Measurements from ENCODE around the gene LRRC17. TPM values are rescaled to one million over a fixed set of nuclear protein-coding genes. Genes with fewer than 3 reads are reported as not detected.

LRRC17 gene
- total RNA-seq, 1 experiment from 2014 or later: 0.39 TPM

GRCh38 chr7:102892631-102893278 is 20.0 kb upstream of the LRRC17 start:
- ChIA-PET POLR2A (no interaction called here), CTCF (no interaction called here)
- DNase-seq (ENCODE audit: low read depth, low spot score): no peak
- no peak overlapping the region for H3K4me3 ChIP-seq (ENCODE audit: low read depth in 2 of 2, low read length in 2 of 2)
- TF ChIP-seq TCF7L2 (IDR thresholded peaks at IDR 0.05; ENCODE audit: low read depth, low read length): no peak
- no peak for TF ChIP-seq CTCF (IDR thresholded peaks at IDR 0.05)
- no peak for TF ChIP-seq REST (IDR thresholded peaks at IDR 0.05; ENCODE audit: insufficient read depth in 1 of 2, low read depth in 2 of 2, low read length in 1 of 2)
- no peak for TF ChIP-seq POLR2AphosphoS5 (IDR thresholded peaks at IDR 0.05; ENCODE audit: low read depth, low read length)
- TF ChIP-seq SIN3A (IDR thresholded peaks at IDR 0.05; ENCODE audit: borderline replicate concordance, insufficient read depth, low read depth, low read length): no peak
- ATAC-seq: no peak
- H3K27ac ChIP-seq (ENCODE audit: low read length): peak overlapping the region; percentile 65; the same call in 1 of the 2 replicates
- no peaks in the 10 kb centered on the region for H3K36me3 ChIP-seq (ENCODE audit: control insufficient read depth, insufficient read depth, low read length)
- BruUV-seq (replicated peaks): no TSS peak
- H3K9me3 ChIP-seq (ENCODE audit: control insufficient read depth, insufficient read depth, low read depth, low read length): no peaks in the 10 kb centered on the region
- H3K27me3 ChIP-seq (ENCODE audit: control insufficient read depth, insufficient read depth, low read length): no peaks in the 10 kb centered on the region
- in situ Hi-C loops (cut with HindIII; ENCODE audit: low pct_unique_long_range_greater_than_20kb, low sequenced_read_pairs): no loop called here
- intact Hi-C loops (cut with micrococcal nuclease; ENCODE audit: unreplicated experiment): no loop called here
- H3K4me1 ChIP-seq (ENCODE audit: control insufficient read depth, insufficient read depth, low read length): peaks cover 10% of the 10 kb centered on the region; the same call in 1 of the 2 replicates

- in situ Hi-C loops (cut with HindIII; ENCODE audit: low pct_unique_long_range_greater_than_20kb, low sequenced_read_pairs) (no loop called here), intact Hi-C loops (cut with micrococcal nuclease; ENCODE audit: unreplicated experiment) (no loop called here)
- Histone ChIP-seq H3K36me3 (ENCODE audit: control insufficient read depth, insufficient read depth, low read length) (no peaks in the 10 kb centered on the region), H3K27me3 (ENCODE audit: control insufficient read depth, insufficient read depth, low read length) (no peaks in the 10 kb centered on the region), H3K27ac (ENCODE audit: low read length) (peak overlapping the region; percentile 5; the same call in 1 of the 2 replicates), H3K4me1 (ENCODE audit: control insufficient read depth, insufficient read depth, low read length) (peaks cover 10% of the 10 kb centered on the region; the same call in 1 of the 2 replicates), H3K9me3 (ENCODE audit: control insufficient read depth, insufficient read depth, low read depth, low read length) (no peaks in the 10 kb centered on the region), H3K4me3 (ENCODE audit: low read depth in 2 of 2, low read length in 2 of 2) (no peak overlapping the region)
- ChIA-PET CTCF (no interaction called here), POLR2A (no interaction called here)
- DNase-seq (ENCODE audit: low read depth, low spot score) (no peak), ATAC-seq (no peak)
- no TSS peak for BruUV-seq (replicated peaks)
- TF ChIP-seq REST (IDR thresholded peaks at IDR 0.05; ENCODE audit: insufficient read depth in 1 of 2, low read depth in 2 of 2, low read length in 1 of 2): no peak
- TF ChIP-seq POLR2AphosphoS5 (IDR thresholded peaks at IDR 0.05; ENCODE audit: low read depth, low read length): no peak
- no peak for TF ChIP-seq TCF7L2 (IDR thresholded peaks at IDR 0.05; ENCODE audit: low read depth, low read length)
- no peak for TF ChIP-seq CTCF (IDR thresholded peaks at IDR 0.05)
- no peak for TF ChIP-seq SIN3A (IDR thresholded peaks at IDR 0.05; ENCODE audit: borderline replicate concordance, insufficient read depth, low read depth, low read length)
These were observed 17.2 kb upstream of the LRRC17 start for GRCh38 chr7:102895602-102896001.

Measured in Panc1 (cell line).